GM21381 (cell line): ENCODE data around the gene MRTFA.
A peak's percentile ranks its signal among the peaks of the same experiment; 100 is the strongest.
"Not testable (repeated sequence)": the region's sequence is repeated elsewhere in the genome, so short reads cannot be mapped to it uniquely, and the experiment has no call there.

Experiments
- ATAC-seq: cut with Tn5 transposase; IDR thresholded peaks from one replicate; pipeline ENCODE4 v1.9.1; 2021; ENCODE audit warnings: mild to moderate bottlenecking, moderate library complexity; ENCODE audit not compliant: unreplicated experiment

The MRTFA gene

GRCh38 chr22:40526960-40527359 is 109.6 kb downstream of the MRTFA start:
- no peak for ATAC-seq

- ATAC-seq = no peak
Observed at GRCh38 chr22:40525250-40525884, 111.2 kb downstream of the MRTFA start.

GRCh38 chr22:40524392-40525249 is 111.9 kb downstream of the MRTFA start:
- no peak for ATAC-seq

GRCh38 chr22:40522141-40522540 is 114.4 kb downstream of the MRTFA start:
- no peak for ATAC-seq

GRCh38 chr22:40521046-40521445 is 115.5 kb downstream of the MRTFA start:
- ATAC-seq = no peak

DNA sequence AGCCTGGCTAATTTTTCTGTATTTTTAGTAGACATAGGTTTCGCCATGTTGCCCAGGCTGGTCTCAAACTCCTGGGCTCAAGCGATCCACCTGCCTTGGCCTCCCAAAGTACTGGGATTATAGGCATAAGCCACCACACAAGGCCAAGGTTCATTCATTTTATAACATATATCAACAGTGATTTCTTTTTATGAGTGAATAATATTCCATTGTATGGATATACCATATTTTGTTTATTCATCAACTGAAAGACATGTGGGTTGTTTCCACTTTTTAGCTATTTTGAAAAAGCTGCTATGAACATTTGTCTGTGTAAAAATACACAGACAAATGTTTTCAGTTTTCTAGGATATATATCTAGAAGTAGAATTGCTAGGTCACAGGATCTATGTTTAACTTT is 116.0 kb downstream of the MRTFA start:
- ATAC-seq = no peak

GRCh38 chr22:40519948-40520331 is 116.6 kb downstream of the MRTFA start:
- no peak for ATAC-seq

- peak; percentile 74 for ATAC-seq
Observed at GRCh38 chr22:40519284-40519947, 117.1 kb downstream of the MRTFA start.

DNA sequence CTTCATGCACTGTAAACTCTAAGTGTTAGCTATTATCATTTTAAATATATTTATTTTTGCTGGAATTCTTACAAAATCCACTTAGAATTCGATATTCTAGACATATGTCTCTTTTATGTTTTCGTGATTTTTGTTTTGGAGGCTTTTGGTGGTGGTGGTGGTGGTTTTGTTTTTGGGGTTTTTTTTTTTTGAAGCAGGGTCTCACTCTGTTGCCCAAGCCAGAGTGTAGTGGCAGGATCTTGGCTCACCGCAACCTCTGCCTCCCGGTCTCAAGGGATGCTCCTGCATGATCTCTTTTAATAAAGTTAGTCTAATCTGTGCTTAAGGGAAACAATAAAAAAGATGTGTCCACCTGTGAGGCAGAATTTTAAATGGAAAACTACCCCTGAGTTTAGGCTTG is 117.7 kb downstream of the MRTFA start:
- ATAC-seq = no peak

- ATAC-seq = no peak
Observed at GRCh38 chr22:40517631-40518030, 118.9 kb downstream of the MRTFA start.

- ATAC-seq = no peak
Observed at GRCh38 chr22:40516416-40516815, 120.1 kb downstream of the MRTFA start.

DNA sequence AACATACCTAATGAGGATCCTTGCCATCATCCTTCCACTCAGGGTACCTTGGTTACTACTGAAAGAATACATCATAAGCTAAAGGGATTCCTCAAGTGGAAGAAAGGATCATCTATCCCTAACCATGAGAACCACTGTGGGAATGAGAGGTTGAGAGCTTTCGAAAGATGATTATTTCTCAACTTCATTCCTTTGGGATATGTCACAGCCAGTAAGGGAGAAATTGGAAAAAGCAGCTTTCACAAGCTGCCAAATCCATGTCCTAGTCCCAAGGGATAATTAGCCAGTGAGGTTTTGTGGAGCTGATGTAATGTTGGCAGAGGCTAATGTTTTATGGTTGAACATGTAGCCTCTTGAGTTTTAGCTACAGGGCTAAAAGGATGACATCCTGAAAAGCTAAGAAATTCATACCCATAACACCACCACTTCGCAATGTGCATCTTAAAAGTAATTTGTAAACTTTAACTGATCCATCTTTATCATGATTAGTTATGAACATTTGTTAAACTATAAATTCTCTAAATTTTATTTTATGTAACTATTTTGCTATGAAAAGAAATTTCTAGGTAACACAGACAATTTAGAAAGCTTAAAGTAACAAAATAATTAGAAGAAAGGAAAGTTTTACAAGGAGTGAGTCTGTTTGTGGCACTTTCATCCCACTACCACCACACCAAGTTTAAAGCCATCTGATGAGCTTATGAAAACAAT is 123.9 kb downstream of the MRTFA start:
- no peak for ATAC-seq

- no peak for ATAC-seq
Observed at GRCh38 chr22:40511604-40512003, 124.9 kb downstream of the MRTFA start.

- ATAC-seq = no peak
Observed at GRCh38 chr22:40510631-40511364, 125.7 kb downstream of the MRTFA start.

DNA sequence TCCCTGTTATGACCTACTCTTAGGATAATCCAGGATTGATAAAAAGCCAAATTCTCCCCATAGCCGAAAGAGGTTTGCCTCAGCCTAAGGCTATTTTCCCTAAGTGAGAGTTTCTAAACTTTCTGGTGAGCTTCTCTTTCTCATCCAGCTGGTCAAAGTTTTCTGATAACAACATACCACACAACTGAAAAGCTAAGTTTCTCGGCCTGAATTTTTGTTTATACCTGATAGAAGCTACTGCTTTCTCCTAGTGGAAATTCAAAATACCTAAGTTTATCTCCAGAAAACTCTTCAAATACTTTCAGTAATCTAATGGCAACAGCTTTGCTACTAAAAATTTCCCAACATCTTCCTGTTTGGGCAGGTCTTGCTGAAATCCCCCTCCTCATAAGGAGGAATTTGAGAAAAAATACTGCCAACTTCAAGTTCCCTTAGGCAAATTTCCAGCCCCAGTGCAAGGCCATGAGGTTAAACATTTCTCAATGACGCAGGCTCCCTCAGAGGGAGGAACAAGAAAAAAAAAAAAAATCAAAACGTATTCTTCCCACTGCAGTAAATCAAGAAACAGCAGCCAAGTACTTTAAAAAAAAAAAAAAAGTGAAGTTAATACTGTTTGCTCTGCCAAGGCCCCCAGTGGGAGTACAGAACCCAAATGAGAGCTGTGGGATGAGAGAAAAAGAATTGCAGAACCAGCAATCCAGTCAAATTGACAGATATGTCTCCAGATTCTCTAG is 127.0 kb downstream of the MRTFA start:
- ATAC-seq = no peak

GRCh38 chr22:40508046-40508445 is 128.5 kb downstream of the MRTFA start:
- ATAC-seq = not testable (repeated sequence)

- no peak for ATAC-seq
Observed at GRCh38 chr22:40507491-40507890, 129.0 kb downstream of the MRTFA start.

GRCh38 chr22:40506762-40507161 is 129.8 kb downstream of the MRTFA start:
- no peak for ATAC-seq

GRCh38 chr22:40504285-40505249 is 132.0 kb downstream of the MRTFA start:
- no peak for ATAC-seq
